ENCODE results near the gene PDLIM5.

Gene PDLIM5

GRCh38 chr4:94426783-94427182 is 25.0 kb upstream of the PDLIM5 start:
- no peak for FAIRE-seq
- no peak for DNase-seq (ENCODE audit: insufficient read length, low spot score)

DNA sequence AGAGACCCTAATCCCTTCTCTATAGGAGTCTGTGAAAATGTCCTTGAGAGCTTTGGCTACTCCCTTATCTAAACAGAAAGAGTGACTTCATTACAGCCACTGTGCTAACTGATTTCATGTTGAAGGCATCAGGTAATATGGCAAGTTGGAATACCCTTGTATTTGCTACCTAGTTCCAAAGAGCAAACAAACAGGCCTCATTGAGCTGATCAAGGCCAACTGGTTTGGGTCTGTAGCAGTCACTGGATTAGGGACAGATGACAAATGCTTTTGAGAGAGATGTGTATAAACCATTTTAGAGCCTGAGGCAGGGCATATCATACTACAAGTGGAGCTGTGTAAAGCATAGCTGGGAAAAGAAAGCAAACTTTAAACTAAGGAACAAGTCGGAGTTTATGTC is 22.9 kb upstream of the PDLIM5 start:
- FAIRE-seq (no peak), DNase-seq (ENCODE audit: insufficient read length, low spot score) (no peak)

- FAIRE-seq (no peak), DNase-seq (ENCODE audit: insufficient read length, low spot score) (no peak)
These were observed 21.3 kb upstream of the PDLIM5 start for GRCh38 chr4:94430406-94430805.

DNA sequence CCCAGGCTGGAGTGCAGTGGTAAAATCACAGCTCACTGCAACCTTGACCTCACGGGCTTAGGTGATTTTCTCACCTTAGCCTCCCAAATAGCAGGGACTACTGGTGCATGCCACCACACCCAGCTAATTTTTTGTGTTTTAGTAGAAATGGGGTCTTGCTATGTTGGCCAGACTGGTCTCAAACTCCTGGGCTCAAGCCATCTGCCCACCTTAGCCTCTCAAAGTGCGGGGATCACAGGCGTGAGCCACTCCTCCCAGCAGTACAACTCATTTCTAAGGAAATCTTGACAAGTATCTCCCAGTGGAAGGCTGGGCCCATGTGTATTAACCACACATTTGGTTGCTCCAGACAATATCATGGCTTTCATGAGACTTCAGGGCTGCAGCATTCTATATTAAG is 20.4 kb upstream of the PDLIM5 start:
- no peak for FAIRE-seq

DNA sequence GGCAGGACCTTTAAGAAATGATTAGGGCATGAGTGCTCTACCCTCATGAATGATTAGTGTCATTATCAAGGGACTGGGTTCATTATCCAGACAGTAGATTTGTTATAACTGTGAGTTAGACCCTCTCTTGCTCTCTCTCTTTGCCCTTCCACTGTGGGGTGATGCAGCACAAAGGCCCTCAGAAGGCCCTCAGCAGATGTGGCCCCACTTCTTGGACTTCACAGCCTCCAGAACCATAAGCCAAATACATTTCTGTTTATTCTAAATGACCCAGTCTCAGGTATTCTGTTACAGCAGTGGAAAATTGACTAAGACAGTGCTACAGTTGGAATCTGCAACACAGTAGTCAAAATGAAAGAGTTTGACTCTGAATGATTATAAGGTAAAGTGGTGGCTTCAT is 17.2 kb upstream of the PDLIM5 start:
- DNase-seq (ENCODE audit: insufficient read length, low spot score) (no peak), FAIRE-seq (no peak)

More for the DNA sequence above, 20.4 kb upstream of the PDLIM5 start:
- no peak for DNase-seq (ENCODE audit: insufficient read length, low spot score)

DNA sequence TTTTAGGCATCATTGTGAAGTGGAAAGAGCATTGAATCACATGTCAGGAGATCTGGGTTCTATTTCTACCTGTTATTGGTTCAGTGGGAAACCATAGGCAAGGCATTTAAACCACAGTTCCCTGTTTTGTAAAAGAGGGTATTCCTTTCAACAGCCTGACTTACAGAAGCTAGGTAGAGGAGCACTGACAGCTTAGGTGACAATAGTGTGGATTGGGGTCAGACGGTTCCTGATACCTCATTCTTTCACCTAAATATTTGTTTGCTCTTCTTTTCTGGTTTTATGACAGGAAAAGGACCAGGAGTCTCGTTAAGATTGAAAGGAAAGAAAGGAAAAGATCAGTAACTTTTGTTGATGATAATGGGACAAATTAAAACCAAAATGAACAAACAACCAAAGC is 15.9 kb upstream of the PDLIM5 start:
- DNase-seq (ENCODE audit: insufficient read length, low spot score) (no peak), FAIRE-seq (no peak)

GRCh38 chr4:94436512-94436911 is 15.2 kb upstream of the PDLIM5 start:
- DNase-seq (ENCODE audit: insufficient read length, low spot score) (no peak), FAIRE-seq (no peak)

GRCh38 chr4:94439606-94440005 is 12.1 kb upstream of the PDLIM5 start:
- DNase-seq (ENCODE audit: insufficient read length, low spot score) (no peak), FAIRE-seq (no peak)

DNA sequence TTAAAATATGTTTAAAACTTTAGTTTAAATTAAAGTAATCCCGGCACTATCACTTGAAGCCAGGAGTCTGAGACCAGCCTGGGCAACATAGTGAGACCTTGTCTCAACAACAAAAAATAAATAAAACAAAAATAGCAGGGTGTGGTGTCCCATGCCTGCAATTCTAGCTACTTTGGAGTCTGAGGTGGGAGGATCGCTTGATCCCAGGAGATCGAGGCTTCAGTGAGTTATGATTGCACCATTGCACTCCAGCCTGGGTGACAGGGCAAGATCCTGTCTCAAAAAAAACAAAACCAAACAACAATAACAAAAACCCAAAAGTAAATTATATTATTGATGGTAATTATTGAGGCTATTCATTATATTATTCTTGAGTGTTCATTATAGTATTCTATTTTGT is 9.9 kb upstream of the PDLIM5 start:
- FAIRE-seq: no peak

DNA sequence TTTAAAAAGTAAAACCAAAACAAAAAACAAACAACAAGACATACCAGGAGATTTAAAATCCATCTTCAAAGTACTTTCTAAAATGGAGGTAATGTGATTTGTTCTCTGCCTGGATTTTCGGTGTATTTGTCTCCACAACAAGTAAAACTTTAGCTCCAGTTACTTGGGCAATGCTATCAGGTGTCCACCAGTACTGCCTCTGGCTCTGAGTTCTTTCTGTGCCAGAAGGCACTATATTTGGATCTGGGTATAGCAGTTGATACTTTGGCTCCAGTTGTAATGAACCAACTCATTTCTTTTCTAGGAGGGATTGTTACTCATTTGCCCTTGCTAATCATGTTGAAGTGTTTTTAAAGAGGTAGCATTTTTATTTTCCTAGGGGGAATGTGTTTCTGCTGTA is 9.5 kb upstream of the PDLIM5 start:
- DNase-seq (ENCODE audit: insufficient read length, low spot score) (no peak), FAIRE-seq (no peak)

More for the DNA sequence above, 9.9 kb upstream of the PDLIM5 start:
- no peak for DNase-seq (ENCODE audit: insufficient read length, low spot score)

DNA sequence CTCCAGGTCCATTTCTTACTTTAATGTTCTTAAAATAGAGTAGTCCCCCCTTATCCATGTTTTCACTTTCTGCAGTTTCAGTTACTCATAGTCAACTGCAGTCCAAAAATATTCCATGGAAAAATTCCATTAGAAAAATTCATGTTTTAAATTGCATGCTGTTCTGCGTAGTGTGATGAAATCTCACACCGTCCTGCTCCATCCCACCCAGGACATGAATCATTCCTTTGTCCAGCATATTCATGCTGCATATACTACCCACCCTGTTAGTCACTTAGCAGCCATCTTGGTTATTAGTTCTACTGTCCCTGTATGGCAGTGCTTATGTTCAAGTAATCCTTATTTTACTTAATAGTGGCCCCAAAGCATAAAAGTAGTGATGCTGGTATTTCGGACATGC is 5.4 kb upstream of the PDLIM5 start:
- DNase-seq (ENCODE audit: insufficient read length, low spot score): no peak
- no peak for FAIRE-seq

DNA sequence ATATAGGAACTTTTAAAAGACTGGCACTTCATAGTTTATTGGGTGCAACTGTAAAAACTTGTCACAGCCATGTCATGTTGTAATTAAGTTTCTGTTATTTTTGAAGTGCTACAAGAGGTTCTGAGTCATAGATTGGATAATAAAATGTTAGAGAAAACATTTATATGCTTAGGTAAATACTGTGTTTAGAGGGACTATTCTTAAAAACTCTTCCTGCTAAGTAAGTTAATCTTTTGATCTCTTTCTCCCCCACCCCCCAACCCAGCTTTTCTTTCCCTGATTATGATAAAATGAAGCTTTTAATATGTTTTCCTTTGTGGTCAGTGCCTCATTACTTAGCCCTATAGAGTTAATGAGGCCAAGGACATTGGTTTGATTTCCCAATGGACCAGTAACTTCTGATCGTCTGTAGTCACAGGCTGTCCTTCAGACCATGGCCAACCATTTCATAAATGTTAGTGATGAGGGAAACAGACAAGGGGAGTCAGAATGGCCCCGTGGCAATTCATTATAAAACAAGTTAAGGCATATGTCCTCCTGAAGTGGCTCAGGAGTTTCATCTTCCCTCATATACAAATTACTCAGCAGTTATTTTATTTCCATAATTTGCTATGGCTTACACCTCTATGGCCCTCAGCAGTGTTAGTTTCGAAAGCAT is 3.9 kb upstream of the PDLIM5 start:
- FAIRE-seq: no peak

GRCh38 chr4:94448815-94449375 is 2.8 kb upstream of the PDLIM5 start:
- no peak for FAIRE-seq
- DNase-seq (ENCODE audit: insufficient read length, low spot score): no peak

More for the DNA sequence above, 3.9 kb upstream of the PDLIM5 start:
- no peak for DNase-seq (ENCODE audit: insufficient read length, low spot score)

GRCh38 chr4:94451051-94451694 is 569 bp upstream of the PDLIM5 start:
- DNase-seq (ENCODE audit: insufficient read length, low spot score) (no peak), FAIRE-seq (no peak)

DNA sequence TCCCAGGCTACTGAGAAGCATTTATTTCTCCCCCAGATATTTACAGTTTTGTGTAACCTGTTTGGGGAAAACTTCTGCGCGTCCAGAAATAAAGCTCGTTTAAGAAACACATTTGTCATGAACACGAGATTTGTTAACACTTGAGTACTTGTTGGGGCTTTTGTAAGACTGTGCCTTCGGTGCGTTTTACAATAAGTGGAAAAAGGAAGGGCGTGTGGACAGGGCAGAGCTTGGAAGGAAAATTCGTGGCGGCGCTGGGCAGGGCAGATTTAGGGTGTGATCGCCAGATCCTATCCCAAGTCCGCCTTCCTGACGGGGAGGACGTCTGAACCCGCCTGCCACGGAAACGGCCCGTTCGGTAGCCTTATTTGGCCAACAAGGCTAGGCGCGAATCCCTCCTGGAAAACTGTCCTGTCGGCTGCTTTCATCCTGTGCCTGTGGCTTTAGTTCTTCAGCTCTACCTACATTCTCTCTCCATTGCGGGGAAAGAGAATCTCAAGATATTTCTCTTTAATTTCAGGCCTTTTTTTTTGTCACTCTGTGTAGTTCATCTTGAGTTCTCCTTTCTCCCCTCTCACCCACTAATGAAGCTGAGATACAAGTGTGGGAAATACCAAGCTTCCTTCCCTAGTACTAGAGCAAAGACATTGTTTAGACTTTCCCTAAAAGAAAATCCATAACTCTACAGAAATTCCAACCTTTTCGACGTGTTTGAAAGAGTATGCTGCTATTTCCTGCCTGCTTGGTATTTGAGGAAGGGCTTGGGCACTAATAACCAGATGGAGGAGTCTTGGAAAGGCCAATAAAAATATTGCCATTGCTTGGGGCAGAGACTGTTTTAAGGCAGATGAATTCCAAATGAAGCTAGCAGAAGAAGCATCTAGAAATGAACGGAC is 982 bp downstream of the PDLIM5 start:
- no peak for FAIRE-seq
- peak; percentile 15 for DNase-seq (ENCODE audit: insufficient read length, low spot score)

DNA sequence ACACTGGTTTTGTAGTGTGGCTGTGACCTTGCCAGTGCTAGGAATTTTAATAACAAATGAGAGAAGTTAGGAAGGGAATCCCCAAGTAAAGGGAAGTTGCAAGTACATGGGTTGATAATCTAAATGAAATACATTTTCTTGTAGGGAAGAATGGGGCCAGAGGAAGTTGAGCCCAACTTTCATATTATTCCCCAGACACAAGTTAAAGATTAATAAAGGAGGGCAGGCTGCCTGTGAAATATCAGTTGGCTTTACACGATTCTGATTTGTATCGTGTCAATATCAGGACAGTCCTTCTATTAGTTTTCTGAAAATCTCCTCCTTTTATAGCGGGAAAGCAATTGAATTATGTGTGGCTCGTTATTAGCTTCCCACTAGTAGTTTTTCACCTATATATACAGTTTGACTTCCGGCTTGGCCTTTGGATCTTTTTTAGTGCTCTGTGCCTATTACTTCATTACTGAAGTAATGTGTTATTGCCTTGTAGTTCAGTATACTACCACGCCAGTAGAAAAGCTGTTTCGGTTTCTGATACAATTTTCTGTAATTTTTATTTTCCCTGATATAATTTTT is 1.7 kb downstream of the PDLIM5 start:
- DNase-seq (ENCODE audit: insufficient read length, low spot score) (no peak), FAIRE-seq (no peak)

GRCh38 chr4:94454405-94454804 is 2.7 kb downstream of the PDLIM5 start:
- DNase-seq (ENCODE audit: insufficient read length, low spot score) (no peak), FAIRE-seq (no peak)

GRCh38 chr4:94455081-94455480 is 3.3 kb downstream of the PDLIM5 start:
- FAIRE-seq: no peak

DNA sequence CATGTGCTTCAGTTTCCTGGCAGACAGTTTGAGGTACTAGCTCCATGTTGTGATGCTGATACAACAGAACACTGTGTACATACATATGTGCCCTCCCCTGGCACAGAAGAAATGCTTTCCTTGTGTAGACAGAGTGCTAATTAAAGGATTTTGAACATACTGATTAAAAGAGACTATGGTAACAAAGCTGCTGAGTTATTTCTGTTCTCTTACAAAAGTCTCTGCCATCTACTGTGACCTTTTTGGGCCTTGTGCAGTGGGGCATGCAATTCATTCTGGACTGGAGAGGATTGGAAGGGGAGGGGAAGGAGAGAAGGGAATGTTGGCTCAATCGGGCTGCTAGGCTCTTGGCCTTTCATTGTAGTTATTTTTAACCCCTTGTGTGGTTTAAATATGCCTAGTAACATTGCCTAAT is 6.0 kb downstream of the PDLIM5 start:
- FAIRE-seq: no peak
- no peak for DNase-seq (ENCODE audit: insufficient read length, low spot score)

More at GRCh38 chr4:94455081-94455480, 3.3 kb downstream of the PDLIM5 start:
- no peak for DNase-seq (ENCODE audit: insufficient read length, low spot score)

GRCh38 chr4:94458682-94459081 is 6.9 kb downstream of the PDLIM5 start:
- DNase-seq (ENCODE audit: insufficient read length, low spot score): peak; percentile 5
- no peak for FAIRE-seq

All from HTR-8/SVneo (cell line).